AG09319 (cell line): ENCODE results near the gene FABP6.

Source experiments
- DNase-seq: peaks from one replicate; pipeline ENCODE4 v3.0.0-alpha.2; 2010; ENCODE audit warnings: low read depth; ENCODE audit errors: extremely low read depth
- TF ChIP-seq, protein P1 (sequence below): IDR thresholded peaks from 2 replicates; pipeline ENCODE4 v1.5.1; 2011; ENCODE audit warnings: low read depth, mild to moderate bottlenecking, inconsistent platforms, low read length, moderate library complexity

FABP6 gene

GRCh38 chr5:160207061-160207460 is 22.2 kb upstream of the FABP6 start:
- TF ChIP-seq, protein P1, sequence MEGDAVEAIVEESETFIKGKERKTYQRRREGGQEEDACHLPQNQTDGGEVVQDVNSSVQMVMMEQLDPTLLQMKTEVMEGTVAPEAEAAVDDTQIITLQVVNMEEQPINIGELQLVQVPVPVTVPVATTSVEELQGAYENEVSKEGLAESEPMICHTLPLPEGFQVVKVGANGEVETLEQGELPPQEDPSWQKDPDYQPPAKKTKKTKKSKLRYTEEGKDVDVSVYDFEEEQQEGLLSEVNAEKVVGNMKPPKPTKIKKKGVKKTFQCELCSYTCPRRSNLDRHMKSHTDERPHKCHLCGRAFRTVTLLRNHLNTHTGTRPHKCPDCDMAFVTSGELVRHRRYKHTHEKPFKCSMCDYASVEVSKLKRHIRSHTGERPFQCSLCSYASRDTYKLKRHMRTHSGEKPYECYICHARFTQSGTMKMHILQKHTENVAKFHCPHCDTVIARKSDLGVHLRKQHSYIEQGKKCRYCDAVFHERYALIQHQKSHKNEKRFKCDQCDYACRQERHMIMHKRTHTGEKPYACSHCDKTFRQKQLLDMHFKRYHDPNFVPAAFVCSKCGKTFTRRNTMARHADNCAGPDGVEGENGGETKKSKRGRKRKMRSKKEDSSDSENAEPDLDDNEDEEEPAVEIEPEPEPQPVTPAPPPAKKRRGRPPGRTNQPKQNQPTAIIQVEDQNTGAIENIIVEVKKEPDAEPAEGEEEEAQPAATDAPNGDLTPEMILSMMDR: no peak
- no peak for DNase-seq

DNA sequence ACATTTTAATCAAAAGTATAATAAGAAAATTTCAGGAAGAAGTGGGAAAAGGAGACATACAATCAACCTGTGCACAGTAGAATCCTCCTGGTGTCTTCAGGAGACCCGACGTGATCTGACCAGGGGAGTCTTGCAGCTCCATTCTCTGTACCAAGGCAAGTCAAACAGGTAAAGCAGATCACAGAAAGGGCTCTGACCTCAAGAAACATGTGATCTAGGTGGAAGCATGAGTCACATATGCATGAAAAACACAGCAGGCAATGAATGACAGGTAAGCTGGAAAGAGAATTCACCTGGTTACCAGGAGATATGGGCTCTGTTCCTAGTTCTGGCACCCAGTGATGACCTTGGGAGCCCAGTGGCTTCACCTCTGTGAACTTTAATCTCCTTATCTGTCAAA is 19.4 kb upstream of the FABP6 start:
- no peak for DNase-seq
- TF ChIP-seq, protein P1: no peak

DNA sequence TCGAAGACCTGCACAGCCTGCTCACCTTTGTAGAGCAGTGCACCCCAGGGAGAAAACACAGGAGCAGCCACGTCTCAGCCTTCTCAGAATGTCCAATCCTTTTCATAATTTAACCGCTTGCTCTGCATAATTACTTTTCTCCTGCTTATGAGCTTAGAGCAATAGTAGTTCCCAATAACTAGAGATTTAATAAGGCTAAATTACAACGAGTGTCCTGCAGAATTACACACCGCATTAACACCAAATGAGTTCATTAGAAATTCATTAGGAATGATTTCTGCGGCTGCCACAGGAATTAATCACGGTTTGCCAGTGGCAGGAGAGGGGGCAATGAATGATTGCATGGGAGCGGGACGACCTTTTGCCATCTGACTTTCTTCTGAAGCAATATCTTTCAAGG is 18.7 kb upstream of the FABP6 start:
- DNase-seq: no peak
- TF ChIP-seq, protein P1: no peak

DNA sequence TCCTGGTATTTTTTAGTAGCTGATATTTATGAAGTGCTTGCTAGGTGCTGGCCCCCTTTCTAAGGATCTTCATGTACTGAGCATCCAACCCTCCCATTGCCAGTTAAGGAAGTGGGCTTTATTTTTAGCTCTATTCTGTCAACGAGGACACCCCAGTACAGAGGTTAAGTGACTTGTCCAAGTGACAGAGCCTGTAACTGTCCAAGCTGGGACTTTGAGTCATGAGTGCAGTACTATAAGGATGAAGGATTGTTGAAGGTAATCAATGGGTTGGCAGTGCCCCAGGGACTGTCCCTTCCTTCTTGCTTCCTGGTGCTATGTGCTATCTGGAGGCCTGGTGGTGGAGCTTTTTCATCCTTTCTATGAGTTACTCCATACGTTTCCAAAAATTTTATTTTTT is 18.0 kb upstream of the FABP6 start:
- TF ChIP-seq, protein P1: no peak
- DNase-seq: no peak

- TF ChIP-seq, protein P1: no peak
Observed at GRCh38 chr5:160213537-160213936, 15.8 kb upstream of the FABP6 start.

GRCh38 chr5:160219356-160219755 is 9.9 kb upstream of the FABP6 start:
- TF ChIP-seq, protein P1: no peak
- no peak for DNase-seq

More at GRCh38 chr5:160213537-160213936, 15.8 kb upstream of the FABP6 start:
- DNase-seq: no peak

DNA sequence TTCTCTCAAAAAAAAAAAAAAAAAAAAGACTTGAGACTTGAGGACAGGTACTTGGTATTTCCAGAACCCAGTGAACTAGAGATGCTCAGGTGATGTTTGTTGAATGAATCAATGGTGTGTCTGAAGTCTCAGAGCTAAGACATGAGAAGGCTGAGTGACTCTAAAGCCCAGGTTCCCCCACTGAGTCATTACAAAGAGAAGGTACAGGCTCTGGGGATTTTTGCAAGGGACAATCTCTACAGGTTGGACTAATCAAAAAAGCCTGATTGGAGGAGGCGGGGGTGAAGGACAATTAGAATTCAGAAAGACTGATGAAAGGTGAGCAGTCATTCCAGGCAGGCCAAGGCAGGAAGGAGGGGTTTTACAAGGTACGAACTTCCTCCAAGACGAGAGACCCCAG is 8.2 kb upstream of the FABP6 start:
- DNase-seq: no peak
- TF ChIP-seq, protein P1: no peak
